KMS-11 (cell line): ENCODE results near the gene RAB3A.

Experiments
- H2AFZ ChIP-seq: fragments of 200-600 bp; sonication (generic); 2 replicates; pipeline ENCODE4 v1.6.1; 2016; ENCODE audit warnings: antibody characterized with exemption, mixed run types, low read depth
- H3K27ac ChIP-seq: fragments of 200-600 bp; sonication (generic); 2 replicates; pipeline ENCODE4 v1.6.1; 2016; ENCODE audit warnings: mild to moderate bottlenecking, mixed run types
- H3K27me3 ChIP-seq: fragments of 200-600 bp; sonication (generic); 2 replicates; pipeline ENCODE4 v1.6.1; 2017; ENCODE audit warnings: mild to moderate bottlenecking, low read depth, mixed run types, moderate library complexity; ENCODE audit not compliant: insufficient read depth
- H3K36me3 ChIP-seq: fragments of 200-600 bp; sonication (generic); 2 replicates; pipeline ENCODE4 v1.6.1; 2017; ENCODE audit warnings: mild to moderate bottlenecking, mixed run types; ENCODE audit not compliant: insufficient read depth
- H3K4me1 ChIP-seq: fragments of 200-600 bp; sonication (generic); 2 replicates; pipeline ENCODE4 v1.6.1; 2016; ENCODE audit warnings: mild to moderate bottlenecking, low read depth, mixed run types; ENCODE audit not compliant: poor library complexity, severe bottlenecking
- H3K4me2 ChIP-seq: fragments of 200-600 bp; sonication (generic); 2 replicates; pipeline ENCODE4 v1.7.0; 2016; ENCODE audit warnings: mild to moderate bottlenecking, mixed run types
- H3K4me3 ChIP-seq: fragments of 200-600 bp; sonication (generic); IDR thresholded peaks from 2 replicates; pipeline ENCODE4 v1.6.1; 2017; ENCODE audit warnings: low read depth, low read length, mixed read lengths; ENCODE audit not compliant: insufficient read depth
- H3K79me2 ChIP-seq: fragments of 200-600 bp; sonication (generic); 2 replicates; pipeline ENCODE4 v1.6.1; 2016; ENCODE audit warnings: low read depth, mixed run types; ENCODE audit not compliant: insufficient read depth
- H3K9ac ChIP-seq: fragments of 200-600 bp; sonication (generic); 2 replicates; pipeline ENCODE4 v1.6.1; 2016; ENCODE audit warnings: mild to moderate bottlenecking, mixed run types
- H4K20me1 ChIP-seq: fragments of 200-600 bp; sonication (generic); 2 replicates; pipeline ENCODE4 v1.6.1; 2016; ENCODE audit warnings: mild to moderate bottlenecking, mixed run types; ENCODE audit not compliant: insufficient read depth
- CTCF ChIP-seq: fragments of 200-600 bp; sonication (generic); conservative IDR thresholded peaks from 2 replicates; pipeline ENCODE4 v1.6.1; 2017; ENCODE audit warnings: low read depth, mild to moderate bottlenecking, antibody characterized with exemption, low read length, moderate library complexity, mixed read lengths

RAB3A gene

GRCh38 chr19:18221815-18222725 lies 18.2 kb upstream of the RAB3A start:
- no peak overlapping the region for H3K9ac ChIP-seq
- H3K4me3 ChIP-seq = no peak overlapping the region
- TF ChIP-seq CTCF = no peak
- no peak overlapping the region for H3K4me2 ChIP-seq
- H4K20me1 ChIP-seq = no peaks in the 10 kb centered on the region
- peaks cover 7% of the 10 kb centered on the region for H3K4me1 ChIP-seq
- H3K27ac ChIP-seq = no peak overlapping the region
- no peaks in the 10 kb centered on the region for H3K36me3 ChIP-seq
- H3K27me3 ChIP-seq = peaks cover 72% of the 10 kb centered on the region
- no peak overlapping the region for H2AFZ ChIP-seq
- no peaks in the 10 kb centered on the region for H3K79me2 ChIP-seq

- no peak for TF ChIP-seq CTCF
- Histone ChIP-seq H3K79me2 (no peaks in the 10 kb centered on the region), H4K20me1 (no peaks in the 10 kb centered on the region), H3K27me3 (peaks cover 71% of the 10 kb centered on the region), H3K9ac (no peak overlapping the region), H3K4me2 (no peak overlapping the region), H3K36me3 (no peaks in the 10 kb centered on the region), H3K4me3 (no peak overlapping the region), H3K4me1 (peaks cover 7% of the 10 kb centered on the region), H2AFZ (no peak overlapping the region), H3K27ac (no peak overlapping the region)
Measured at GRCh38 chr19:18220632-18221275, 16.9 kb upstream of the RAB3A start.

GRCh38 chr19:18219911-18220631 lies 16.2 kb upstream of the RAB3A start:
- no peak for TF ChIP-seq CTCF
- no peak overlapping the region for H2AFZ ChIP-seq
- no peaks in the 10 kb centered on the region for H3K36me3 ChIP-seq
- H3K27me3 ChIP-seq = peaks cover 70% of the 10 kb centered on the region
- no peak overlapping the region for H3K9ac ChIP-seq
- H4K20me1 ChIP-seq = no peaks in the 10 kb centered on the region
- H3K4me3 ChIP-seq = no peak overlapping the region
- no peak overlapping the region for H3K4me2 ChIP-seq
- no peaks in the 10 kb centered on the region for H3K79me2 ChIP-seq
- H3K4me1 ChIP-seq = peaks cover 4% of the 10 kb centered on the region
- no peak overlapping the region for H3K27ac ChIP-seq

GRCh38 chr19:18218600-18218999 lies 14.8 kb upstream of the RAB3A start:
- no peaks in the 10 kb centered on the region for H3K4me1 ChIP-seq
- H3K4me2 ChIP-seq = no peak overlapping the region
- no peaks in the 10 kb centered on the region for H3K79me2 ChIP-seq
- no peaks in the 10 kb centered on the region for H3K36me3 ChIP-seq
- no peak overlapping the region for H2AFZ ChIP-seq
- H3K27me3 ChIP-seq = peaks cover 80% of the 10 kb centered on the region
- TF ChIP-seq CTCF = no peak
- H3K4me3 ChIP-seq = no peak overlapping the region
- H3K9ac ChIP-seq = no peak overlapping the region
- no peak overlapping the region for H3K27ac ChIP-seq
- H4K20me1 ChIP-seq = no peaks in the 10 kb centered on the region
